DOHH2 (cell line): Measurements from ENCODE around the gene ZCCHC9.

Experiments
- EZH2phosphoT487 ChIP-seq: fragments of 200-600 bp; sonication (generic); IDR thresholded peaks from 2 replicates; pipeline ENCODE4 v1.6.1; 2017; ENCODE audit warnings: borderline replicate concordance, mild to moderate bottlenecking, antibody characterized with exemption, low read length, moderate library complexity, mixed read lengths
- TF ChIP-seq, protein P1 (sequence below): fragments of 200-600 bp; sonication (generic); IDR thresholded peaks from one replicate; pipeline ENCODE4 v1.5.1; 2014; ENCODE audit warnings: antibody characterized with exemption, mild to moderate bottlenecking, low read depth, low read length; ENCODE audit not compliant: poor library complexity, severe bottlenecking

DNA sequence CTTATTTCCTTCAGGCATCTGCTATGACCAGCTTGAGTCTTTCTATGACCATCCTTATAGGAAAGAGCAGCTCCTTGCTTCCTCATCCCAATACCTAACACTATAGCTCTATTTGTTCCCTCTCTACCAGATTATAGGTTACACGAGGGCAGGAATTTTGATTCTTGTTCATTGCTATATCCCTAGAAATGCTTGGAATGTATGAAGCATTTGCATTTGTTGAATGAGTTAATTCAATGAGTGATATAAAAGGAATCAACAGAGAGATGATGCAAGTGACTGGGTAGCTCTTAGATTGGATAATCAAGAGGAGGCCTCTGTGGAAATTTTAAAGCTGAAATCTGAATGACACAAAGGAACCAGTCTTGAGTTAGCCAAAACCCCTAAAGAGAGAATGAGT, 13.9 kb downstream of the ZCCHC9 start:
- TF ChIP-seq, protein P1, sequence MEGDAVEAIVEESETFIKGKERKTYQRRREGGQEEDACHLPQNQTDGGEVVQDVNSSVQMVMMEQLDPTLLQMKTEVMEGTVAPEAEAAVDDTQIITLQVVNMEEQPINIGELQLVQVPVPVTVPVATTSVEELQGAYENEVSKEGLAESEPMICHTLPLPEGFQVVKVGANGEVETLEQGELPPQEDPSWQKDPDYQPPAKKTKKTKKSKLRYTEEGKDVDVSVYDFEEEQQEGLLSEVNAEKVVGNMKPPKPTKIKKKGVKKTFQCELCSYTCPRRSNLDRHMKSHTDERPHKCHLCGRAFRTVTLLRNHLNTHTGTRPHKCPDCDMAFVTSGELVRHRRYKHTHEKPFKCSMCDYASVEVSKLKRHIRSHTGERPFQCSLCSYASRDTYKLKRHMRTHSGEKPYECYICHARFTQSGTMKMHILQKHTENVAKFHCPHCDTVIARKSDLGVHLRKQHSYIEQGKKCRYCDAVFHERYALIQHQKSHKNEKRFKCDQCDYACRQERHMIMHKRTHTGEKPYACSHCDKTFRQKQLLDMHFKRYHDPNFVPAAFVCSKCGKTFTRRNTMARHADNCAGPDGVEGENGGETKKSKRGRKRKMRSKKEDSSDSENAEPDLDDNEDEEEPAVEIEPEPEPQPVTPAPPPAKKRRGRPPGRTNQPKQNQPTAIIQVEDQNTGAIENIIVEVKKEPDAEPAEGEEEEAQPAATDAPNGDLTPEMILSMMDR = no peak
- no peak for TF ChIP-seq EZH2phosphoT487
